HUES6 (cell line): ENCODE data around the gene GHITM.
"Not testable (repeated sequence)": the region's sequence is repeated elsewhere in the genome, so short reads cannot be mapped to it uniquely, and the experiment has no call there.

Experiments
- H3K27ac ChIP-seq: 2 replicates; pipeline ENCODE4 v1.7.0; 2013; ENCODE audit warnings: low read depth, mild to moderate bottlenecking, low read length, inconsistent platforms
- H3K27me3 ChIP-seq: 2 replicates; pipeline ENCODE4 v1.6.1; 2013; ENCODE audit warnings: low read length; ENCODE audit not compliant: control insufficient read depth, insufficient read depth
- H3K36me3 ChIP-seq: 2 replicates; pipeline ENCODE4 v1.6.1; 2013; ENCODE audit warnings: low read length; ENCODE audit not compliant: control insufficient read depth, insufficient read depth
- H3K4me1 ChIP-seq: 2 replicates; pipeline ENCODE4 v1.6.1; 2013; ENCODE audit warnings: low read length; ENCODE audit not compliant: control insufficient read depth, insufficient read depth
- H3K4me3 ChIP-seq: 2 replicates; pipeline ENCODE4 v1.5.1; 2013; ENCODE audit warnings: low read depth, low read length
- H3K9ac ChIP-seq: one replicate; pipeline ENCODE4 v1.6.1; 2013; ENCODE audit warnings: mild to moderate bottlenecking, low read length
- H3K9me3 ChIP-seq: 2 replicates; pipeline ENCODE4 v1.6.1; 2013; ENCODE audit warnings: low read depth, low read length; ENCODE audit not compliant: control insufficient read depth, insufficient read depth

The GHITM gene

GRCh38 chr10:84176836-84177474 lies 37.6 kb downstream of the GHITM start:
- Histone ChIP-seq H3K27me3 (no peaks in the 10 kb centered on the region), H3K36me3 (no peaks in the 10 kb centered on the region), H3K4me3 (no peak overlapping the region), H3K9me3 (peaks cover 14% of the 10 kb centered on the region), H3K27ac (no peak overlapping the region), H3K4me1 (0 out of 2 replicates have a peak, but pooled peaks cover 6% of the 10 kb centered on the region), H3K9ac (no peak overlapping the region)

GRCh38 chr10:84177541-84178141 lies 38.3 kb downstream of the GHITM start:
- Histone ChIP-seq H3K9ac (no peak overlapping the region), H3K9me3 (peaks cover 19% of the 10 kb centered on the region), H3K4me1 (0 out of 2 replicates have a peak, but pooled peaks cover 6% of the 10 kb centered on the region), H3K36me3 (no peaks in the 10 kb centered on the region), H3K27ac (no peak overlapping the region), H3K4me3 (no peak overlapping the region), H3K27me3 (no peaks in the 10 kb centered on the region)

DNA sequence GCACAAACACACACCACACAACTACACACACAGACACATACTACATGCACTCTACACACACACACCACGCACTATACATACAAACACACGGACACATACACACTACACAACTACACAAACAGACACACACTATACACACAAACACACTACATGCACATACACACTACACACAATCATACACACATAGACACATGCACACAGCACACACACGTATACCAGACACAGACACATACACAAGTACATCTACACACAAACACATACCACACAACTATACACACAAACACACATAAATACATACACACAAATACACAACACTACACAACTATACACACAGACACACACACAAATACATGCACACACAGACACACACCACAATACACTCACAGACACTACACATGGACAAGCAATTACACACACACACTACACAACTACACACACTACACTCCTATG lies 38.9 kb downstream of the GHITM start:
- no peaks in the 10 kb centered on the region for H3K36me3 ChIP-seq
- H3K4me1 ChIP-seq: 0 out of 2 replicates have a peak, but pooled peaks cover 6% of the 10 kb centered on the region
- H3K4me3 ChIP-seq: no peak overlapping the region
- no peak overlapping the region for H3K27ac ChIP-seq
- peaks cover 19% of the 10 kb centered on the region for H3K9me3 ChIP-seq
- no peak overlapping the region for H3K9ac ChIP-seq
- no peaks in the 10 kb centered on the region for H3K27me3 ChIP-seq

DNA sequence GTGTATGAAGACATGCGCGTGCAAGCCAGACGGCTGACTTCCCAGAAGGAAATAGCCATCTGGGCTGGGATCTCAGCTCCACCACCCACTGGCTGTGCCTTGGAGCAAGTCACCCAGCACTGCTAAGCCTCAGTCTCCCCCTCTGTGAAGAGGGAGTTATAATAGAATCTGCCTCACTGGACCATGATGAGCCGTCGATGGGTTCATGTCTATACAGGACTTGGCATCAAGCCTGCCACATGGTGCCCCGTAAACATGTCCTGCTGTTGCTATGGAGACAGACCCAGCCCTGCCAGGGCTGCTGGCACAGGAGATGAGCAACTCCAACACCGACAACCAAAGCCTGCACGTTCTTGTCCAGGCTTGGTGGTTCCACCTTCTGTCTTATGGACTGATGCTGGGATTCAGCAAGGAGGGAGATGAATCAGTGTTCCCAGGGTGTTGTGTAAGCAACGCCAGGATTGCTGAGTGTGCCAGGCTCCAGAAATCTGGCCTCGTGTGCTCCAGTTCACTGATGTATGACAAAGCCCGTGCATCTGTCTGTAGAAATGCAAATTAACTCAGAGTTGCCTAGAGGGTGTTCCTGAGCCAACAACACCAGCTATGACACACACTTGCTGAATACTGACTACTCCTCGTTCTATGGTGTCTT lies 39.9 kb downstream of the GHITM start:
- Histone ChIP-seq H3K4me3 (no peak overlapping the region), H3K27ac (no peak overlapping the region), H3K9ac (no peak overlapping the region), H3K36me3 (no peaks in the 10 kb centered on the region), H3K27me3 (no peaks in the 10 kb centered on the region), H3K9me3 (peaks cover 19% of the 10 kb centered on the region), H3K4me1 (0 out of 2 replicates have a peak, but pooled peaks cover 6% of the 10 kb centered on the region)

GRCh38 chr10:84180386-84180785 lies 41.1 kb downstream of the GHITM start:
- not testable (repeated sequence) for H3K27me3 ChIP-seq, H3K9ac ChIP-seq, H3K4me3 ChIP-seq, H3K4me1 ChIP-seq, H3K27ac ChIP-seq, H3K36me3 ChIP-seq
- H3K9me3 ChIP-seq: peaks cover 19% of the 10 kb centered on the region

- Histone ChIP-seq H3K9me3 (peaks cover 19% of the 10 kb centered on the region), H3K9ac (no peak overlapping the region), H3K27me3 (no peaks in the 10 kb centered on the region), H3K4me1 (0 out of 2 replicates have a peak, but pooled peaks cover 6% of the 10 kb centered on the region), H3K36me3 (no peaks in the 10 kb centered on the region), H3K27ac (no peak overlapping the region), H3K4me3 (no peak overlapping the region)
Measured at GRCh38 chr10:84181631-84182030, 42.3 kb downstream of the GHITM start.

GRCh38 chr10:84184517-84184916 lies 45.2 kb downstream of the GHITM start:
- no peak overlapping the region for H3K4me3 ChIP-seq
- H3K27ac ChIP-seq: no peak overlapping the region
- no peak overlapping the region for H3K9ac ChIP-seq
- no peaks in the 10 kb centered on the region for H3K36me3 ChIP-seq
- peaks cover 17% of the 10 kb centered on the region for H3K9me3 ChIP-seq
- H3K27me3 ChIP-seq: no peaks in the 10 kb centered on the region
- 0 out of 2 replicates have a peak, but pooled peaks cover under 1% of the 10 kb centered on the region for H3K4me1 ChIP-seq

GRCh38 chr10:84185526-84186175 lies 46.3 kb downstream of the GHITM start:
- Histone ChIP-seq H3K36me3 (no peaks in the 10 kb centered on the region), H3K27me3 (no peaks in the 10 kb centered on the region), H3K9ac (no peak overlapping the region), H3K27ac (no peak overlapping the region), H3K4me1 (no peaks in the 10 kb centered on the region), H3K4me3 (no peak overlapping the region), H3K9me3 (peaks cover 16% of the 10 kb centered on the region)

GRCh38 chr10:84188815-84189214 lies 49.5 kb downstream of the GHITM start:
- H3K27me3 ChIP-seq: peaks cover 28% of the 10 kb centered on the region
- H3K4me1 ChIP-seq: no peaks in the 10 kb centered on the region
- no peak overlapping the region for H3K27ac ChIP-seq
- no peaks in the 10 kb centered on the region for H3K36me3 ChIP-seq
- H3K4me3 ChIP-seq: no peak overlapping the region
- H3K9me3 ChIP-seq: no peaks in the 10 kb centered on the region
- no peak overlapping the region for H3K9ac ChIP-seq

- no peaks in the 10 kb centered on the region for H3K9me3 ChIP-seq
- no peaks in the 10 kb centered on the region for H3K36me3 ChIP-seq
- peaks cover 46% of the 10 kb centered on the region for H3K27me3 ChIP-seq
- H3K4me3 ChIP-seq: no peak overlapping the region
- H3K9ac ChIP-seq: no peak overlapping the region
- peaks cover 12% of the 10 kb centered on the region for H3K4me1 ChIP-seq
- no peak overlapping the region for H3K27ac ChIP-seq
Measured at GRCh38 chr10:84190621-84191020, 51.3 kb downstream of the GHITM start.

DNA sequence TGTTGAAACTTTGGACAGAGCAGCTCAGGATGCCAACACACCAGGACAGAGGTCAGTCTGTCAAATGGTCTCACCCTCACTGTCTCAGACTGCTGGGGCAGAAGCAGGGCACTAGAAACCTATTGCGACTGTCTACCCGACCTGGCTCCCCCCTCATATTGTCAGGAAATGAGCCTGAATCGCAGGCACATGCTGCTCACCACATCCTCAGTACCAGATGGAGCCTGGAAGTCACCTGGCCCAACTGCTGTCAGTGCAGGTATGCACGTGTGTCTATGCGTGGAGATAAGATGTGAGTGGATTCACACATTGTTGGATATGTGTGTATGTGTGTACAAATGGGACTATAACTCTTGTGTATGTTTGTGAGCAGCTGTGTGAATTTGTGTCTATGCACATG lies 51.8 kb downstream of the GHITM start:
- no peak overlapping the region for H3K9ac ChIP-seq
- no peaks in the 10 kb centered on the region for H3K9me3 ChIP-seq
- H3K36me3 ChIP-seq: no peaks in the 10 kb centered on the region
- peaks cover 51% of the 10 kb centered on the region for H3K27me3 ChIP-seq
- H3K4me1 ChIP-seq: peaks cover 12% of the 10 kb centered on the region
- no peak overlapping the region for H3K4me3 ChIP-seq
- no peak overlapping the region for H3K27ac ChIP-seq
